Lower leg skin (tissue), 3 donors: Measurements from ENCODE around the gene MOGAT2.

ENCODE experiments used
- CTCF ChIP-seq, 3 donors: fragments of 450-650 bp; IDR thresholded peaks; one replicate each; pipeline ENCODE4 v1.5.1; 2016; ENCODE audit warnings: antibody characterized with exemption in 3 of 3, mild to moderate bottlenecking in 3 of 3, moderate library complexity in 2 of 3
- POLR2A ChIP-seq, 2 donors: fragments of 450-650 bp; IDR thresholded peaks; one replicate each; pipeline ENCODE4 v1.6.1; 2016 to 2017; ENCODE audit warnings: antibody characterized with exemption in 2 of 2, mild to moderate bottlenecking in 1 of 2, moderate library complexity in 1 of 2

- TF ChIP-seq CTCF (IDR thresholded peaks at IDR 0.05), result no peak
- TF ChIP-seq POLR2A (IDR thresholded peaks at IDR 0.05), result no peak
Observed at GRCh38 chr11:75718419-75719339, 1.0 kb downstream of the MOGAT2 start.
